Glutamatergic neuron (in vitro differentiated cells): ENCODE measurements around the gene DEXI. TPM values are rescaled to one million over a fixed set of nuclear protein-coding genes. Genes with fewer than 3 reads are reported as not detected.
A peak's percentile ranks its signal among the peaks of the same experiment; 100 is the strongest.
"Not testable (repeated sequence)": the region's sequence is repeated elsewhere in the genome, so short reads cannot be mapped to it uniquely, and the experiment has no call there.

Experiments
- DNase-seq: peaks from one replicate; pipeline ENCODE4 v3.0.0; 2022
- H3K27ac Mint-ChIP-seq: one replicate; pipeline ENCODE4 v1.8.0; 2020; ENCODE audit warnings: mild to moderate bottlenecking, mixed read lengths, inconsistent platforms; ENCODE audit not compliant: unreplicated experiment
- H3K27me3 Mint-ChIP-seq: one replicate; pipeline ENCODE4 v1.8.0; 2020; ENCODE audit warnings: mild to moderate bottlenecking, moderate library complexity, mixed read lengths, inconsistent platforms; ENCODE audit not compliant: unreplicated experiment
- H3K36me3 Mint-ChIP-seq: one replicate; pipeline ENCODE4 v1.8.0; 2020; ENCODE audit warnings: mild to moderate bottlenecking, mixed read lengths, inconsistent platforms; ENCODE audit not compliant: unreplicated experiment
- H3K4me1 Mint-ChIP-seq: one replicate; pipeline ENCODE4 v1.8.0; 2020; ENCODE audit warnings: mild to moderate bottlenecking, low read depth, mixed read lengths, inconsistent platforms; ENCODE audit not compliant: unreplicated experiment
- H3K4me3 Mint-ChIP-seq: one replicate; pipeline ENCODE4 v1.8.0; 2020; ENCODE audit warnings: mild to moderate bottlenecking, mixed read lengths, inconsistent platforms; ENCODE audit not compliant: unreplicated experiment
- H3K9me3 Mint-ChIP-seq: one replicate; pipeline ENCODE4 v1.8.0; 2020; ENCODE audit warnings: mild to moderate bottlenecking, moderate library complexity, mixed read lengths, inconsistent platforms; ENCODE audit not compliant: unreplicated experiment
- CTCF ChIP-seq: fragments of 200-600 bp; sonication (generic); IDR thresholded peaks from one replicate; pipeline ENCODE4 v1.5.0; 2021; ENCODE audit not compliant: partially characterized antibody, unreplicated experiment
- total RNA-seq: library from RNA; stranded (reverse); fragmentation: NEBNext Ultra II Directional; extraction: Animal tissue kit (Norgen Biotek cat#: 25700); gene quantifications from one replicate; pipeline ENCODE4 v1.2.1, GENCODE V29; 2021; ENCODE audit not compliant: unreplicated experiment

The DEXI gene
- total RNA-seq, 1 donor from 2014 or later: 37.3 TPM

- no peak for DNase-seq
- H3K27ac Mint-ChIP-seq: no peak overlapping the region
- H3K9me3 Mint-ChIP-seq: no peaks in the 10 kb centered on the region
- H3K36me3 Mint-ChIP-seq: no peaks in the 10 kb centered on the region
- no peak overlapping the region for H3K4me3 Mint-ChIP-seq
- H3K4me1 Mint-ChIP-seq: peaks cover under 1% of the 10 kb centered on the region
- peaks cover 8% of the 10 kb centered on the region for H3K27me3 Mint-ChIP-seq
- no peak for TF ChIP-seq CTCF
These were observed 10.2 kb downstream of the DEXI start for GRCh38 chr16:10931977-10932632.

DNA sequence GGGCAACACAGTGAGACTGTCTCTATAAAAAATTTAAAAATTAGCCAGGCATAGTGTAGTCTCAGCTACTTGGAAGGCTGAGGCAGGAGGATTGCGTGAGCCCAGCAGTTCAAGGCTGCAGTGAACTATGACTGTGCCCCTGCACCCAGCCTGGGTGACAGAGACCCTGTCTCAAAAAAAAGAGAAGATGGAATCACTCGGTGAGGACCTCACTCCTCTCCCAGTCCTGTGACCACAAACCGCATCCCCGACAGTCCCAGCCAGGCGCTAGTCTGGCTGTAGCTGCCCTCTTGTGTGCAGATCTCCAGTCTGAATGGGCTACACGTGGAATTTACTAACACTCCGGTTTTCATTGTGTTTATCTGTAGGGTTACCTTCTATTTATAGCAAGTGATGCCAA, 11.1 kb downstream of the DEXI start:
- Mint-ChIP-seq H3K27ac (no peak overlapping the region), H3K4me3 (no peak overlapping the region), H3K27me3 (peaks cover 8% of the 10 kb centered on the region), H3K9me3 (no peaks in the 10 kb centered on the region), H3K4me1 (no peaks in the 10 kb centered on the region), H3K36me3 (no peaks in the 10 kb centered on the region)
- TF ChIP-seq CTCF: no peak
- no peak for DNase-seq

- TF ChIP-seq CTCF: no peak
- DNase-seq: peak; percentile 33
- no peaks in the 10 kb centered on the region for H3K9me3 Mint-ChIP-seq
- H3K36me3 Mint-ChIP-seq: no peaks in the 10 kb centered on the region
- no peak overlapping the region for H3K4me3 Mint-ChIP-seq
- no peaks in the 10 kb centered on the region for H3K4me1 Mint-ChIP-seq
- peaks cover 8% of the 10 kb centered on the region for H3K27me3 Mint-ChIP-seq
- no peak overlapping the region for H3K27ac Mint-ChIP-seq
These were observed 11.5 kb downstream of the DEXI start for GRCh38 chr16:10930755-10931093.

GRCh38 chr16:10929853-10930754, 12.2 kb downstream of the DEXI start:
- H3K4me1 Mint-ChIP-seq: no peaks in the 10 kb centered on the region
- peaks cover 8% of the 10 kb centered on the region for H3K27me3 Mint-ChIP-seq
- DNase-seq: no peak
- no peak overlapping the region for H3K4me3 Mint-ChIP-seq
- no peak overlapping the region for H3K27ac Mint-ChIP-seq
- no peaks in the 10 kb centered on the region for H3K36me3 Mint-ChIP-seq
- no peak for TF ChIP-seq CTCF
- no peaks in the 10 kb centered on the region for H3K9me3 Mint-ChIP-seq

- H3K4me3 Mint-ChIP-seq, H3K36me3 Mint-ChIP-seq, DNase-seq, H3K27me3 Mint-ChIP-seq, H3K27ac Mint-ChIP-seq, H3K4me1 Mint-ChIP-seq, H3K9me3 Mint-ChIP-seq: not testable (repeated sequence)
These were observed 13.2 kb downstream of the DEXI start for GRCh38 chr16:10929097-10929496.
